GM12878 (cell line): Measurements from ENCODE around the gene RNF38. TPM values are rescaled to one million over a fixed set of nuclear protein-coding genes. Genes with fewer than 3 reads are reported as not detected.
A peak's percentile ranks its signal among the peaks of the same experiment; 100 is the strongest.

Experiments
- ATF7 ChIP-seq: fragments of 450-650 bp; IDR thresholded peaks from 2 replicates; pipeline ENCODE4 v1.6.1; 2016; ENCODE audit warnings: low read depth, mild to moderate bottlenecking
- CBFB ChIP-seq: IDR thresholded peaks from 2 replicates; pipeline ENCODE4 v1.6.1; 2016; ENCODE audit warnings: antibody characterized with exemption, low read depth
- CHD1 ChIP-seq: IDR thresholded peaks from 2 replicates; pipeline ENCODE4 v1.6.1; 2012; ENCODE audit warnings: low read depth, low read length, improper control_type of control experiment
- FOXK2 ChIP-seq: fragments of 450-650 bp; IDR thresholded peaks from 2 replicates; pipeline ENCODE4 v1.6.1; 2017; ENCODE audit warnings: mild to moderate bottlenecking, moderate library complexity
- MYB ChIP-seq: fragments of 150-350 bp; IDR thresholded peaks from 2 replicates; pipeline ENCODE4 v1.6.1; 2014; ENCODE audit warnings: mild to moderate bottlenecking, low read depth, low read length, borderline replicate concordance
- MYC ChIP-seq: IDR thresholded peaks from 2 replicates; pipeline ENCODE4 v1.6.1; 2011; ENCODE audit warnings: mild to moderate bottlenecking, low read length, moderate library complexity, inconsistent platforms; ENCODE audit not compliant: insufficient read depth, insufficient replicate concordance, insufficient read length, severe bottlenecking
- PAX8 ChIP-seq: fragments of 450-650 bp; IDR thresholded peaks from 2 replicates; pipeline ENCODE4 v1.6.1; 2017; ENCODE audit warnings: mild to moderate bottlenecking, moderate library complexity
- POLR2A ChIP-seq: IDR thresholded peaks from 2 replicates; pipeline ENCODE4 v1.6.1; 2011; ENCODE audit warnings: low read depth, mild to moderate bottlenecking, low read length
- RAD51 ChIP-seq: fragments of 450-650 bp; IDR thresholded peaks from 2 replicates; pipeline ENCODE4 v1.6.1; 2016; ENCODE audit warnings: moderate library complexity, mild to moderate bottlenecking, inconsistent platforms
- RB1 ChIP-seq: fragments of 450-650 bp; formaldehyde crosslinking; IDR thresholded peaks from 2 replicates; pipeline ENCODE4 v1.6.1; 2017; ENCODE audit warnings: mild to moderate bottlenecking, borderline replicate concordance
- ZNF384 ChIP-seq: IDR thresholded peaks from 2 replicates; pipeline ENCODE4 v1.6.1; 2012; ENCODE audit warnings: low read depth, mild to moderate bottlenecking, low read length, improper control_type of control experiment, borderline replicate concordance
- polyA plus RNA-seq, 11 experiments: library from polyadenylated mRNA; depleted of rRNA in 4 of 11; unstranded in 6 of 11; stranded (reverse) in 5 of 11; fragments of >200 nt; fragmentation: Nextera tagmentation in 4 of 11; fragmentation: Illumina TruSeq in 1 of 11; extraction: Ambion mirVana in 4 of 11; extraction: Trizol in 1 of 11; gene quantifications; 1 replicate in 1 of 11; 2 replicates in 10 of 11; pipeline versions ENCODE4 v1.2.1 to v1.2.3, GENCODE V29; 2011 to 2016; ENCODE audit warnings: inconsistent platforms in 2 of 11, missing spikeins in 2 of 11, low read depth in 1 of 11
- total RNA-seq, 4 experiments: library from RNA; depleted of rRNA in 3 of 4; stranded (reverse); fragments of >200 nt in 3 of 4; fragmentation: Illumina TruSeq in 1 of 4; extraction: Trizol in 1 of 4; gene quantifications; 2 replicates each; pipeline versions ENCODE4 v1.2.1 to v1.2.3, GENCODE V29; 2013 to 2021
- TF ChIP-seq, protein P1 (sequence below): fragments of 450-650 bp; formaldehyde crosslinking; IDR thresholded peaks from 2 replicates; pipeline ENCODE4 v1.5.0; 2022; ENCODE audit warnings: mild to moderate bottlenecking, missing genetic modification characterization
- TF ChIP-seq, protein P2 (sequence below), 3 experiments: IDR thresholded peaks in 2 of 3; conservative IDR thresholded peaks in 1 of 3; 2 replicates each; pipeline ENCODE4 v1.5.1; 2011; ENCODE audit warnings: low read depth in 3 of 3, low read length in 3 of 3, mild to moderate bottlenecking in 3 of 3, control low read depth in 2 of 3, moderate library complexity in 2 of 3, inconsistent platforms in 1 of 3, mixed read lengths in 1 of 3; ENCODE audit not compliant: control insufficient read depth in 2 of 3, insufficient read depth in 1 of 3; ENCODE audit errors: extremely low read depth in 1 of 3
- TF ChIP-seq, protein P3 (sequence below): IDR thresholded peaks from 2 replicates; pipeline ENCODE4 v1.6.1; 2011; ENCODE audit warnings: borderline replicate concordance, low read depth, mild to moderate bottlenecking, moderate library complexity, mixed read lengths, low read length; ENCODE audit not compliant: insufficient read depth; ENCODE audit errors: extremely low read length
- TF ChIP-seq, protein P4 (sequence below): fragments of 150-350 bp; IDR thresholded peaks from 2 replicates; pipeline ENCODE4 v1.6.1; 2016; ENCODE audit warnings: low read depth, low read length
- TF ChIP-seq, protein P5 (sequence below): fragments of 450-650 bp; IDR thresholded peaks from 2 replicates; pipeline ENCODE4 v1.6.1; 2017; ENCODE audit warnings: mild to moderate bottlenecking, moderate library complexity

Gene RNF38
- total and polyA plus RNA-seq, 10 of the 15 experiments (the other 5 are each of a cell fraction or from before 2014, with no cell fraction given), result 5.1 to 34.7 (median 12.7) TPM

DNA sequence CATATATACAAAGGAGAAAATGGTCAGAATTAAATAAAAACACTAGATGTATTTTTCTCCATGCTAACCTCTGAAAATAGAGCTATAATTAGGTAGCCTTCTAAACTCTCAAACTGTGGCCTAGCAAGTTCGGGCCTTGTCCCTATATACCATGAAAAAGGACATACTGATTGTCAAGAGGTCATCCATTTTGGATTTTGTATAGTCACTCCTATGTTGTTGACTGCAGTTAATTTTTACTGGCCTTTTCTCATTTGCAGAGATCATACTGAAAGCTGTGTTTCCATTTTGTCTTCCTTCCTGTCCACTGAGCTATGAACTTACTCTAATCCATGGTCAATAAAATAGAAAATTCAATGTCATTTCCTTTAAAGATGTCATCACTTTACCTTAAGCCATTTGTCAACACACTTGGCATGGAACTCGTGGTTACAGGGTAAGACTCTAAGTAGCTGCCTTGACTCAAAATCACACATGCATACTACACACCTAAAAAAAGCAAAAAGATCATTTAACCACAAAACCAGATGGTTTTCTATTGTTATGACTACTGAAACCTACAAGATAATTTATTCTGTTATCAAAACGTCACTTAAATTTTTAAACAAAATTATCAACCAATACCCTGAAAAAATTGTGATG, 58.0 kb downstream of the RNF38 start (continued):
- TF ChIP-seq, protein P1, sequence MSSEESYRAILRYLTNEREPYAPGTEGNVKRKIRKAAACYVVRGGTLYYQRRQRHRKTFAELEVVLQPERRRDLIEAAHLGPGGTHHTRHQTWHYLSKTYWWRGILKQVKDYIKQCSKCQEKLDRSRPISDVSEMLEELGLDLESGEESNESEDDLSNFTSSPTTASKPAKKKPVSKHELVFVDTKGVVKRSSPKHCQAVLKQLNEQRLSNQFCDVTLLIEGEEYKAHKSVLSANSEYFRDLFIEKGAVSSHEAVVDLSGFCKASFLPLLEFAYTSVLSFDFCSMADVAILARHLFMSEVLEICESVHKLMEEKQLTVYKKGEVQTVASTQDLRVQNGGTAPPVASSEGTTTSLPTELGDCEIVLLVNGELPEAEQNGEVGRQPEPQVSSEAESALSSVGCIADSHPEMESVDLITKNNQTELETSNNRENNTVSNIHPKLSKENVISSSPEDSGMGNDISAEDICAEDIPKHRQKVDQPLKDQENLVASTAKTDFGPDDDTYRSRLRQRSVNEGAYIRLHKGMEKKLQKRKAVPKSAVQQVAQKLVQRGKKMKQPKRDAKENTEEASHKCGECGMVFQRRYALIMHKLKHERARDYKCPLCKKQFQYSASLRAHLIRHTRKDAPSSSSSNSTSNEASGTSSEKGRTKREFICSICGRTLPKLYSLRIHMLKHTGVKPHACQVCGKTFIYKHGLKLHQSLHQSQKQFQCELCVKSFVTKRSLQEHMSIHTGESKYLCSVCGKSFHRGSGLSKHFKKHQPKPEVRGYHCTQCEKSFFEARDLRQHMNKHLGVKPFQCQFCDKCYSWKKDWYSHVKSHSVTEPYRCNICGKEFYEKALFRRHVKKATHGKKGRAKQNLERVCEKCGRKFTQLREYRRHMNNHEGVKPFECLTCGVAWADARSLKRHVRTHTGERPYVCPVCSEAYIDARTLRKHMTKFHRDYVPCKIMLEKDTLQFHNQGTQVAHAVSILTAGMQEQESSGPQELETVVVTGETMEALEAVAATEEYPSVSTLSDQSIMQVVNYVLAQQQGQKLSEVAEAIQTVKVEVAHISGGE (CRISPR knock-in tag), result no peak
- TF ChIP-seq ZNF384 (no peak), CBFB (peak; percentile 67; the same call in 1 of the 2 replicates), POLR2A (no peak), PAX8 (no peak), MYC (no peak), RB1 (no peak), CHD1 (no peak), RAD51 (no peak), MYB (no peak), FOXK2 (no peak), ATF7 (peak; percentile 60)
- TF ChIP-seq, protein P2, sequence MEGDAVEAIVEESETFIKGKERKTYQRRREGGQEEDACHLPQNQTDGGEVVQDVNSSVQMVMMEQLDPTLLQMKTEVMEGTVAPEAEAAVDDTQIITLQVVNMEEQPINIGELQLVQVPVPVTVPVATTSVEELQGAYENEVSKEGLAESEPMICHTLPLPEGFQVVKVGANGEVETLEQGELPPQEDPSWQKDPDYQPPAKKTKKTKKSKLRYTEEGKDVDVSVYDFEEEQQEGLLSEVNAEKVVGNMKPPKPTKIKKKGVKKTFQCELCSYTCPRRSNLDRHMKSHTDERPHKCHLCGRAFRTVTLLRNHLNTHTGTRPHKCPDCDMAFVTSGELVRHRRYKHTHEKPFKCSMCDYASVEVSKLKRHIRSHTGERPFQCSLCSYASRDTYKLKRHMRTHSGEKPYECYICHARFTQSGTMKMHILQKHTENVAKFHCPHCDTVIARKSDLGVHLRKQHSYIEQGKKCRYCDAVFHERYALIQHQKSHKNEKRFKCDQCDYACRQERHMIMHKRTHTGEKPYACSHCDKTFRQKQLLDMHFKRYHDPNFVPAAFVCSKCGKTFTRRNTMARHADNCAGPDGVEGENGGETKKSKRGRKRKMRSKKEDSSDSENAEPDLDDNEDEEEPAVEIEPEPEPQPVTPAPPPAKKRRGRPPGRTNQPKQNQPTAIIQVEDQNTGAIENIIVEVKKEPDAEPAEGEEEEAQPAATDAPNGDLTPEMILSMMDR (IDR thresholded peaks at IDR 0.05 in 2 of 3, conservative IDR thresholded peaks at IDR 0.05 in 1 of 3; ENCODE audit: control insufficient read depth in 2 of 3, extremely low read depth in 1 of 3, insufficient read depth in 1 of 3, low read depth in 3 of 3, low read length in 3 of 3), result no peak
- TF ChIP-seq, protein P3, sequence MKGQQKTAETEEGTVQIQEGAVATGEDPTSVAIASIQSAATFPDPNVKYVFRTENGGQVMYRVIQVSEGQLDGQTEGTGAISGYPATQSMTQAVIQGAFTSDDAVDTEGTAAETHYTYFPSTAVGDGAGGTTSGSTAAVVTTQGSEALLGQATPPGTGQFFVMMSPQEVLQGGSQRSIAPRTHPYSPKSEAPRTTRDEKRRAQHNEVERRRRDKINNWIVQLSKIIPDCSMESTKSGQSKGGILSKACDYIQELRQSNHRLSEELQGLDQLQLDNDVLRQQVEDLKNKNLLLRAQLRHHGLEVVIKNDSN, result no peak
- TF ChIP-seq, protein P4, sequence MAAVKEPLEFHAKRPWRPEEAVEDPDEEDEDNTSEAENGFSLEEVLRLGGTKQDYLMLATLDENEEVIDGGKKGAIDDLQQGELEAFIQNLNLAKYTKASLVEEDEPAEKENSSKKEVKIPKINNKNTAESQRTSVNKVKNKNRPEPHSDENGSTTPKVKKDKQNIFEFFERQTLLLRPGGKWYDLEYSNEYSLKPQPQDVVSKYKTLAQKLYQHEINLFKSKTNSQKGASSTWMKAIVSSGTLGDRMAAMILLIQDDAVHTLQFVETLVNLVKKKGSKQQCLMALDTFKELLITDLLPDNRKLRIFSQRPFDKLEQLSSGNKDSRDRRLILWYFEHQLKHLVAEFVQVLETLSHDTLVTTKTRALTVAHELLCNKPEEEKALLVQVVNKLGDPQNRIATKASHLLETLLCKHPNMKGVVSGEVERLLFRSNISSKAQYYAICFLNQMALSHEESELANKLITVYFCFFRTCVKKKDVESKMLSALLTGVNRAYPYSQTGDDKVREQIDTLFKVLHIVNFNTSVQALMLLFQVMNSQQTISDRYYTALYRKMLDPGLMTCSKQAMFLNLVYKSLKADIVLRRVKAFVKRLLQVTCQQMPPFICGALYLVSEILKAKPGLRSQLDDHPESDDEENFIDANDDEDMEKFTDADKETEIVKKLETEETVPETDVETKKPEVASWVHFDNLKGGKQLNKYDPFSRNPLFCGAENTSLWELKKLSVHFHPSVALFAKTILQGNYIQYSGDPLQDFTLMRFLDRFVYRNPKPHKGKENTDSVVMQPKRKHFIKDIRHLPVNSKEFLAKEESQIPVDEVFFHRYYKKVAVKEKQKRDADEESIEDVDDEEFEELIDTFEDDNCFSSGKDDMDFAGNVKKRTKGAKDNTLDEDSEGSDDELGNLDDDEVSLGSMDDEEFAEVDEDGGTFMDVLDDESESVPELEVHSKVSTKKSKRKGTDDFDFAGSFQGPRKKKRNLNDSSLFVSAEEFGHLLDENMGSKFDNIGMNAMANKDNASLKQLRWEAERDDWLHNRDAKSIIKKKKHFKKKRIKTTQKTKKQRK, result no peak
- TF ChIP-seq, protein P5, sequence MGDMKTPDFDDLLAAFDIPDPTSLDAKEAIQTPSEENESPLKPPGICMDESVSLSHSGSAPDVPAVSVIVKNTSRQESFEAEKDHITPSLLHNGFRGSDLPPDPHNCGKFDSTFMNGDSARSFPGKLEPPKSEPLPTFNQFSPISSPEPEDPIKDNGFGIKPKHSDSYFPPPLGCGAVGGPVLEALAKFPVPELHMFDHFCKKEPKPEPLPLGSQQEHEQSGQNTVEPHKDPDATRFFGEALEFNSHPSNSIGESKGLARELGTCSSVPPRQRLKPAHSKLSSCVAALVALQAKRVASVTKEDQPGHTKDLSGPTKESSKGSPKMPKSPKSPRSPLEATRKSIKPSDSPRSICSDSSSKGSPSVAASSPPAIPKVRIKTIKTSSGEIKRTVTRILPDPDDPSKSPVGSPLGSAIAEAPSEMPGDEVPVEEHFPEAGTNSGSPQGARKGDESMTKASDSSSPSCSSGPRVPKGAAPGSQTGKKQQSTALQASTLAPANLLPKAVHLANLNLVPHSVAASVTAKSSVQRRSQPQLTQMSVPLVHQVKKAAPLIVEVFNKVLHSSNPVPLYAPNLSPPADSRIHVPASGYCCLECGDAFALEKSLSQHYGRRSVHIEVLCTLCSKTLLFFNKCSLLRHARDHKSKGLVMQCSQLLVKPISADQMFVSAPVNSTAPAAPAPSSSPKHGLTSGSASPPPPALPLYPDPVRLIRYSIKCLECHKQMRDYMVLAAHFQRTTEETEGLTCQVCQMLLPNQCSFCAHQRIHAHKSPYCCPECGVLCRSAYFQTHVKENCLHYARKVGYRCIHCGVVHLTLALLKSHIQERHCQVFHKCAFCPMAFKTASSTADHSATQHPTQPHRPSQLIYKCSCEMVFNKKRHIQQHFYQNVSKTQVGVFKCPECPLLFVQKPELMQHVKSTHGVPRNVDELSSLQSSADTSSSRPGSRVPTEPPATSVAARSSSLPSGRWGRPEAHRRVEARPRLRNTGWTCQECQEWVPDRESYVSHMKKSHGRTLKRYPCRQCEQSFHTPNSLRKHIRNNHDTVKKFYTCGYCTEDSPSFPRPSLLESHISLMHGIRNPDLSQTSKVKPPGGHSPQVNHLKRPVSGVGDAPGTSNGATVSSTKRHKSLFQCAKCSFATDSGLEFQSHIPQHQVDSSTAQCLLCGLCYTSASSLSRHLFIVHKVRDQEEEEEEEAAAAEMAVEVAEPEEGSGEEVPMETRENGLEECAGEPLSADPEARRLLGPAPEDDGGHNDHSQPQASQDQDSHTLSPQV, result no peak
